ENCODE measurements around the gene FSTL4.

Gene FSTL4

GRCh38 chr5:133612249-133612860 is at the start of gene FSTL4:
TSS of gene FSTL4 (minus strand) at chr5:133612541.
- DNase-seq = peak; percentile 2

GRCh38 chr5:133661389-133661788 is 49.0 kb upstream of the FSTL4 start:
- DNase-seq = no peak

GRCh38 chr5:133658327-133658726 is 46.0 kb upstream of the FSTL4 start:
- DNase-seq = peak; percentile 10

GRCh38 chr5:133657036-133657435 is 44.7 kb upstream of the FSTL4 start:
- no peak for DNase-seq

- DNase-seq = no peak
Observed at GRCh38 chr5:133655966-133656365, 43.6 kb upstream of the FSTL4 start.

GRCh38 chr5:133653760-133654049 is 41.4 kb upstream of the FSTL4 start:
- DNase-seq = no peak

GRCh38 chr5:133652951-133653759 is 40.8 kb upstream of the FSTL4 start:
- no peak for DNase-seq

GRCh38 chr5:133644000-133644865 is 31.9 kb upstream of the FSTL4 start:
- DNase-seq = no peak

GRCh38 chr5:133643365-133643764 is 31.0 kb upstream of the FSTL4 start:
- no peak for DNase-seq

- no peak for DNase-seq
Observed at GRCh38 chr5:133642153-133642722, 29.9 kb upstream of the FSTL4 start.

- DNase-seq = no peak
Observed at GRCh38 chr5:133641683-133642082, 29.3 kb upstream of the FSTL4 start.

- no peak for DNase-seq
Observed at GRCh38 chr5:133639850-133640528, 27.6 kb upstream of the FSTL4 start.

GRCh38 chr5:133638436-133638835 is 26.1 kb upstream of the FSTL4 start:
- no peak for DNase-seq

GRCh38 chr5:133637206-133637605 is 24.9 kb upstream of the FSTL4 start:
- no peak for DNase-seq

GRCh38 chr5:133635051-133635450 is 22.7 kb upstream of the FSTL4 start:
- DNase-seq = no peak

- DNase-seq = peak; percentile 23
Observed at GRCh38 chr5:133627180-133627579, 14.8 kb upstream of the FSTL4 start.

GRCh38 chr5:133624316-133624715 is 12.0 kb upstream of the FSTL4 start:
- no peak for DNase-seq

GRCh38 chr5:133618141-133618540 is 5.8 kb upstream of the FSTL4 start:
- no peak for DNase-seq

GRCh38 chr5:133613743-133614142 is 1.4 kb upstream of the FSTL4 start:
- DNase-seq = no peak

- DNase-seq = no peak
Observed at GRCh38 chr5:133613184-133613583, 843 bp upstream of the FSTL4 start.

- DNase-seq = no peak
Observed at GRCh38 chr5:133611357-133612248, 738 bp downstream of the FSTL4 start.
